GM21360 (cell line): Measurements from ENCODE around the gene KCNK16.
"Not testable (repeated sequence)": the region's sequence is repeated elsewhere in the genome, so short reads cannot be mapped to it uniquely, and the experiment has no call there.

Experiments used
- ATAC-seq: cut with Tn5 transposase; IDR thresholded peaks from one replicate; pipeline ENCODE4 v1.9.1; 2021; ENCODE audit warnings: mild to moderate bottlenecking, moderate library complexity; ENCODE audit not compliant: unreplicated experiment

Gene KCNK16

DNA sequence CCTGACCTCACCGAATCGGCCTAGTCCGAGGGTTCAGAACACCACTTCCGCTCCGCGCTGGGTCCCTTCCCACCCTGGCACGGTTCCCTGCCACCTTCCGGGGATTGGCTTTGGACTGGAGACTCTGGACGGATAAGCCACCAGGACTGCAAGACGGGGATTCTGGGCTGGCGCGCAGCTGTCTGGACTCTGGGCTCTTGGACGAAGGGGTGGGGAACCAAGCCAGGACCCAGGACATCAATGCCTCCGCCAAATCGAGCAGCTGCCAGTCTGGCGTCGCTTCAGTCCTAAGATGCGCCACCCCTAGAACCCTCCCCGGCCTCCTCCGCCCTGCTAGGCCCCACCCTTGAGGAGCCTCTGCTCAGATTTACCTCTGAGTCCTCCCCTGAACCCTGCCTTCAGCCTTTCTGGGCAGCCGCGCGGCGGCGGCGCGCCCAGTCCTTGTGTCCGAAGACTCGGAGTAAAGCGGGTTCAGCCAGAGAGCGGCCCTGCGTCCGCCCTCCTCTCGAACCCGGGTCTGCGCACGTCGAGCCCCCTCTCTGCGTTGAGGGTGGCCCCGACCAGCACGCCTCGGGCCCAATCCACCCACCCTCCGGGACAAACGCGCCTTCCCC lies 9.5 kb downstream of the KCNK16 start:
- no peak for ATAC-seq

GRCh38 chr6:39310542-39310941 lies 12.0 kb downstream of the KCNK16 start:
- ATAC-seq, result no peak

DNA sequence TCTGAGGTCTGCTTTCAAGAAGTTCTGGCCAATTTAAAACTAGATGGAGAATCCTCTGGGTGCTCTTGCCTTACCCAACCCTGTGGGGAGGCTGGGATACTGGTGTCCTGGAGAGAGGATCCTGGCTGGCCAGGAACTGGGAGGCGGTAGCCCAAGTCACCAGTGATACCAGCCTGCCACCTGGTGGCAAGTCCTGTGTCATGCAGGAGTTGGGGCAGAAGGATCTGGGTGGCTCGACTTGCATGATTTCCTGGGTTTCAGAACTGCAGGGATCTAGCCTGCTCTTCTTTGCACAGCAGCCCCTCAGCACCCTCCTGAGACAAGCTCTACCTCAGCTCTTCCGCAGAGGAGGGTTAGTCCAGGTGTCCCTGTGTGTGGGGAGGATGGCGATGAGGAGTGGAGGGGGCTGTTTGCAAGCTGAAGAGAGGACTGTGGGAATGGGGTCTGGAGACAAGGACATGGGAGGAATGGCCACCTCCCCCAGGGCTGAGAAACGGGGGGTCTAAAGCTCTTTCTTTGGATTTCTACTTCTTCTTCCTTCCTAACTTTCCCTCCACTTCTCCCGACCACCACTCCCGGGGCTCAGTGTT lies 12.5 kb downstream of the KCNK16 start:
- ATAC-seq, result no peak

GRCh38 chr6:39307462-39307861 lies 15.0 kb downstream of the KCNK16 start:
- ATAC-seq, result no peak

- ATAC-seq, result no peak
These were observed 17.6 kb downstream of the KCNK16 start for GRCh38 chr6:39304951-39305350.

- no peak for ATAC-seq
These were observed 18.9 kb downstream of the KCNK16 start for GRCh38 chr6:39303425-39304153.

DNA sequence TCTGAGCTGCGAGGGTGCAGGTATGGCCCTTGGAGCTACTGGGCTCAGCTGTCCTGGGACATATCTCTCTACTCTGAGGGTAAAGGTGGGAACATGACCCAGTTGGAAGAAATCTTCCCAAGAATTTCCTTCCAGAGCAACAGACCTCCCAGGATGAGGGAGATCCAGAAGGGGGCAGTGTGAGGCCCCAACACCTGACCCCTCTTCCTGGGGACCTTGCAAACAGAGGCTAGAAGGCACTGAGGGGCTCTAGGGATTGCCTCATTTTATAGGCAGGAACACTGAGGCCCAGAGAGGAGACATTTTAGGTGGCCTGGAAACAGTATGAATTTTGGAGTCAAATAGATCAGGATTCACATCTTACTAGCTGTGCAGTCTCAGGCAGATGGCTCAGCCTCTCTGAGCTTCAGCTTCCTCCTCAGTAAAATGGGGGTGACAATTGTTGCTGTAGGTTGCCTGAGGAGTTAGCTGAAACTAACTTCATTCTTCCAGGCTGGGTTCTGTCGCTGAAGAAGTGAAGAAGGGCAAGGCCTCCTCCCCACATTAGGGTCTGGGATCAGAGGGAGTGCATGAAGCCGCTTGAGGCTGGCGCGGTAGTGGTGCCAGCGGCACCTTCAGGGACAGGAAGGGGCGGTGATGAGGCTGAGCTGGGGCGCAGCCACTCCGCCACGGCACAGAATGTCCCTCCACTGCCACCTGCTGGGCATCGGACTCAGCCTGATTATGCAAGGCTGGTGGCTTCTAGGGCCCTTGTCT lies 19.7 kb downstream of the KCNK16 start:
- ATAC-seq, result peak; percentile 84

GRCh38 chr6:39302011-39302410 lies 20.5 kb downstream of the KCNK16 start:
- no peak for ATAC-seq

- no peak for ATAC-seq
These were observed 20.9 kb downstream of the KCNK16 start for GRCh38 chr6:39301606-39302005.

GRCh38 chr6:39300739-39301138 lies 21.8 kb downstream of the KCNK16 start:
- ATAC-seq, result no peak

DNA sequence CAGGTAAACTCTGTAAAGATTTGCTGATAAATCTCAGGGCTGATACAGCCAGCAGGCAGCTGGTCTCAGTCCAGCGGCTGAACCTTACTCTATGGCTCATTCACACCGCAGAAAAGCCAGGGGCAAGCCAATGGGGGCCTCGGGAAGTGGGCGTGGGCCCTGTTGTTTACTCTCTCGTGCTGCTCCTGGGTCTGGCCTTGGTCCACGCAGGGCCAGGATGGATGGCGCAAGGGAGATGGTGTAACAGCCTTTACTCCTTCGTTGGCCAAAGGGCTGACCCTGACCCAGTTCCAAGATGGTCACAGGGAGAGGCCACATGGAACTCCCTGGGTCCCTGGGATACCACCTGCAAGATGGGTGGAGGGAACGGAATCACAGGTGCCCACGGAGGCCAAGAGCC lies 24.4 kb downstream of the KCNK16 start:
- ATAC-seq, result no peak

- ATAC-seq, result no peak
These were observed 25.5 kb downstream of the KCNK16 start for GRCh38 chr6:39296745-39297640.

DNA sequence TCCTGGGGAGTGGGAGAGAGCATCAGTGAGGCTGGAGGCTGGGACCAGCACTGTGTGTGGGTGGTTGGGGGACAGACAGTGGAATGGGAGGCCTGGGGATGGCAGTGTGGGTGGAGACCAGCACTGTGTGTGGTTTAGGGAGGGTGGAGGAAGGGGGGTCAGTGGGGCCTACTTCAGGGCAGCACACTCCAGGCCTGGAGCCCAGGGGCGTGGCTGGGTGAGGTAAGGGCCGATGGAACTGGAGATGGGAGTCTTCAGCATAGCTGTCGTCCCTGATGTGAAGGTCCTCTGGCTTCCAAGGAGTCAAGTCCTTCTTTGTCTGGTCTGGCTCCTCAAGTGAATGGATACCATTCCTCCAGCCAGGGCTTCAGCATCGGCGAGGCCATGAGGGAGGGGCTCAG lies 26.9 kb downstream of the KCNK16 start:
- ATAC-seq, result no peak

- ATAC-seq, result no peak
These were observed 27.6 kb downstream of the KCNK16 start for GRCh38 chr6:39294899-39295298.

GRCh38 chr6:39294133-39294532 lies 28.4 kb downstream of the KCNK16 start:
- ATAC-seq, result no peak

DNA sequence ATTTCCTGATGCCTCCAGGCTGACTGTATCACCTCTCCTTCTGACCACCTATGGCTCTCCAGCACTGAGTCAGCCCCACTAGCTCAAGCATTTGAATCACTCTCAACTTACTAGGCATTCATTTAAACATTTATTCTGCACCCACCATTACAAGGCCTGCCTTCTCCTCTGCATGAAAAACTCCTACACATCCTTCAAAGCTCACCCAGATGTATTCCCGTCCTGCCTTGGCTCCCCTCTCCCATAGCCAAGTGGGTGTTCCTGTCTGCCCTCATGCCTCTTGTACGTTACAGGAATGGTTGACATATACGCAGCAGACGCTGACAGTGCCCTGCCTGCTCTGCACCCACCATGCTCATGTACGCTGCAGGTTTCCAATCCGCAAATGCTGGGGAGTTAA lies 29.9 kb downstream of the KCNK16 start:
- no peak for ATAC-seq

- no peak for ATAC-seq
These were observed 33.0 kb downstream of the KCNK16 start for GRCh38 chr6:39289490-39289889.

GRCh38 chr6:39287601-39288000 lies 34.9 kb downstream of the KCNK16 start:
- no peak for ATAC-seq

DNA sequence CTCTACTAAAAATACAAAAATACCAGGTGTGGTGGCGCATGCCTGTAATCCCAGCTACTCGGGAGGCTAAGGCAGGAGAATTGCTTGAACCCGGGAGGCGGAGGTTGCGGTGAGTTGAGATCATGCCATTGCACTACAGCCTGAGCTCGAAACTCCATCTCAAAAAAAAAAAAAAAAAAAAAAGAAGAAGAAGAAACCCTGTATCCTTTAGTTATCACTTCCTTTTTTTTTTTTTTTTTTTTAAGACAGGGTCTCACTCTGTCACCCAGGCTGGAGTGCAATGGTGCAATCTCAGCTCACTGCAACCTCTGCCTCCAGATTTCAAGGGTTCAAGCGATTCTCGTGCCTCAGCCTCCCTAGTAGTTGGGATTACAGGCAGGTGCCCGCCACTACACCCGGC lies 35.9 kb downstream of the KCNK16 start:
- not testable (repeated sequence) for ATAC-seq

GRCh38 chr6:39282774-39283173 lies 39.7 kb downstream of the KCNK16 start:
- ATAC-seq, result no peak
